GM19395 (cell line): ENCODE measurements around the gene ELAC1.
"Not testable (repeated sequence)": the region's sequence is repeated elsewhere in the genome, so short reads cannot be mapped to it uniquely, and the experiment has no call there.

ENCODE experiments used
- ATAC-seq: cut with Tn5 transposase; IDR thresholded peaks from one replicate; pipeline ENCODE4 v1.9.1; 2021; ENCODE audit warnings: mild to moderate bottlenecking, moderate library complexity; ENCODE audit not compliant: unreplicated experiment

Gene ELAC1, protein sequence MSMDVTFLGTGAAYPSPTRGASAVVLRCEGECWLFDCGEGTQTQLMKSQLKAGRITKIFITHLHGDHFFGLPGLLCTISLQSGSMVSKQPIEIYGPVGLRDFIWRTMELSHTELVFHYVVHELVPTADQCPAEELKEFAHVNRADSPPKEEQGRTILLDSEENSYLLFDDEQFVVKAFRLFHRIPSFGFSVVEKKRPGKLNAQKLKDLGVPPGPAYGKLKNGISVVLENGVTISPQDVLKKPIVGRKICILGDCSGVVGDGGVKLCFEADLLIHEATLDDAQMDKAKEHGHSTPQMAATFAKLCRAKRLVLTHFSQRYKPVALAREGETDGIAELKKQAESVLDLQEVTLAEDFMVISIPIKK

DNA sequence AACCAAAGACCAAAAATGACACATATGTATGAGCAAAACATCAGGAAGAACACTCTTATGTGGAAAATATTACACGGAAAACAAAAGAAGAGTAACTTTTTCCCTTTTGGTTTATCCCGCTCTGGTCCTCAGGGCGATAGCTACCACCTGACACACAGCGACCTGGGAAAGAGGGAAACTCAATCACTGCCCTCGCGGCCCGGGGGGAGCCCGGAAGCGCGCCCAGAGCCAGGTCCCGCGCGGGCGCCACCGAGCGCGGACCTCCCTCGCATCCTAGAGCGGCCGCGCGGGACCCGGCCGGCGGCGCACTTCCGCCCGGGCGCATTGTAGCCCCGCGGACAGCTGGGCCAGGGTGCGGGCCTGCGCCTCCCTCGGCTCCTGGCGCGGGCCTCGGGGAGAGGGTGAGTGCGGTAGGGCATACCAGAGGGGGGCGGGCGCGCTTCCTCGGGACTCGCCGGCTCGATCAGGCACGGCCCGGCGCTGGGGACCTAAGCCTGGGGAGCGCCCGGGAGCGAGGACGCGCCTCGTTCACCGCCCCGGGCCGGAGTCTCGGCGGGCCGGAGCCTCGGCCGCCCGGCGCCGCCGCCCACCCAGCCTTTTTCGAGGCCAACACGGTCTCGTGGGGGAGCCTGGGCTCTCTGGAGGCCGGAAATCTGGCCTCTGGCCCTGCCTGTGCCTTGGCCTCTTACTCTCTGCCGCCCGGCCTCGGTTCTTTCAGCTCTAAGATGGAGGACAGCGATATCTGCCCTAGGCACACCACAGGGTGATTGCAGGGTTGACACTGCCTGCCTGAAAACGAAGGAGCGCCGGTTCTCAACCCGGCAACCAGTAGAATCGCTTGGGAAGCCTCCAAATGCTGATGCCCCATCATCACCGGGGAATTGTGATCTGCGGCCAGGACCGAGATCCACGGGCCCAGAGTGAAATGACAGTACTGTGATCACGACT, at the start of gene ELAC1:
Gene ELAC1, plus strand, starts transcription at position 327 of the 948 bp plus-strand sequence. CDS start 6,365 bp downstream, outside the sequence.
- peak; percentile 93 for ATAC-seq

- ATAC-seq = no peak
These were observed 49.7 kb upstream of the ELAC1 start for GRCh38 chr18:50918153-50918552.

GRCh38 chr18:50924372-50924771, 43.5 kb upstream of the ELAC1 start:
- no peak for ATAC-seq

DNA sequence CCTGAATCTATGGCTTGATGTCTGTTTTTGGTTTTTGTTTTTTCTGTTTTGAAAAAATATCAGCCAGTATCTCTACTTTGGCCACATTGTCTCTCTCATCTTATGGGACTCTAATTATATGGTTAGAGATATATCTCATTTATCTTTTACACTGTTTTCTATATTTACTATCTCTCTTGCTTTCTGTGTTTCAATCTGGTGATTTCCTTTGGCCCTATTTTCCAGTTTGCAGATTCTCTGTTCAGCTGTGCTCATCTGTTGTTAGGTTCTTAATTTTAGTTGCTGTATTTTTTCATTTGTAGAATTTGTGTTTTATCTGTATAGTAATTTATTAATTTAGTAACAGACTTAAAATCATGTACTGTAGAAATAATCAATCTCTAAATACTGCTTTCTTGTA, 41.3 kb upstream of the ELAC1 start:
- ATAC-seq = no peak

DNA sequence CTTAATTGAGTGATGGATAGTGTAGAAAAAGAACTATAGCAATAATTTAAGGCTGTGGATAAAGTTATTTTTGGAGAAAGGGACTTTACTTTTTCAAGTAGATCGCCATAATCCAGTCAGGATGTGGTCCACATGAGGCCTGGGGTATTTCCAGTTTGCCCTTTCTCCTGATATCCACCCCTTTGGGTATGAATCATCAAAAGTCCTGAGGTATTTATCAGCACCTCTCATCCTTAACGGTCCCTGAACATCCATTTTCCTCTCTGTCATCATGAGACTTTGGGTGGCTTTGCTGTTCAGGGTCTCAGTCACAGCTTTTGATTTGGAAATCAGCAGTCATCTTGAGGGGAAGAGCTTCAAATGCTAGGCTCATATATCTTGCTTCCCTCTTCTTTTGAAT, 39.3 kb upstream of the ELAC1 start:
- no peak for ATAC-seq

DNA sequence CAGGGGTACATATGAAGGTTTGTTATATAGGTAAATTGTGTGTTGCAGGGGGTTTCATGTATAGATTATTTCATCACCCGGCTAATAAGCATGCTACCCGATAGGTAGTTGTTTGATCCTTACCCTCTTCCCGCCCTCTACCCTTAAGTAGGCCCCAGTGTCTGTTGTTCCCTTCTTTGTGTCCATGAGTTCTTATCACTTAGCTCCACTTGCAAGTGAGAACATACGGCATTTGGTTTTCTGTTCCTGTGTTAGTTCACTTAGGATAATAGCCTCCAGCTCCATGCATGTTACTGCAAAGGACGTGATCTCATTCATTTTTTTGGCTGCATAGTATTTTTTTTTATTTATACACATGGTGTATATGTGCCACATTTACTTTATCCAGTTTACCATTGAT, 34.2 kb upstream of the ELAC1 start:
- no peak for ATAC-seq

DNA sequence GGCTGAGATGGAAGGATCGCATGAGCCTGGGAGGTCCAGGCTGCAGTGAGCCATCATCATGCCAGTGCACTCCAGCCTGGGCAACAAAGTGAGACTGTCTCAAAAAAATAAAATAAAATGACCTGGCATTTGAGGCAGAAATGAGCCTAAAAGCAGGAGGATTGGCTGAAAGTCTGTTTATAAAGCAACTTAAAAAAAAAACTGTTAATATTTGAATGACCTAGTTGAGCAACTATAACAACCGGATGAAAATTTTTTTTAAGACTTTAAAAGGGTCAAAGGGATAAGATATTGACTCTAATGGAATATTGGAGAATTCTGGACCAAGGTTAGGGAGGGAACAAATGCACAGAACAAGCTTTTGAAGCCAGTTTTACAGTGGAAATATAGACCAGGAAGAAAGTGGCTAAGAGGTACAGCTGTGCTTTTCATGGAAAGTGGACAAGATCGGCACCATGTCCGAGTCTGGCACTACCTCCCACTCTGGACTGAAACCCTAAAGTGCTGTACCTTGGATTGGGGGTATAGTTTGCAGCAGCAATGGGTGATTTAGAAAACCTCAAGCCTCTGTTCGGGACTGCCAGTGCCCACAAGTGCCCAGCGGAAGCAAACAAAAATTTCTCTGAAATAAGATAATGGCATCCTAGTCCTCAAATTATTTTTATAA, 33.2 kb upstream of the ELAC1 start:
- no peak for ATAC-seq

- ATAC-seq = no peak
These were observed 32.2 kb upstream of the ELAC1 start for GRCh38 chr18:50935493-50936191.

GRCh38 chr18:50937183-50937582, 30.7 kb upstream of the ELAC1 start:
- ATAC-seq = no peak

DNA sequence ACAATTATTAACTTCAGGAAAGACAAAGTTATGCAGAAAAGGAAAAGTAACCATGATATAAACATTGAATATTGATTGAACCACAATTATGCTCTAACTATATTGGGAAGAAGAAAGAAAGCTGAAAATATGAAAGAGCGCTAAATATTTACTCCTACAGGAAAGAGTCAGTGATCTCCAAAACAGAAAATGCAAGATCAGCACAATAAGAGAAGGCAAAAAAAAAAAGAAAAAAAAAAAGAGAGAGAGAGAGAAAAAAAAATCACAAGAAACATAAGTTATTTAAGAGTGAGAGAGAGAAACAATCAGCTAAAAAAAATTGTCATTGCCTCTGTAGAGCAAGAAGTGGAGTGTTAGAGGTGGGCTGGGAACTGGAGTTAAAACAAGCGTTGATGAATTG, 28.9 kb upstream of the ELAC1 start:
- no peak for ATAC-seq

- ATAC-seq = no peak
These were observed 23.5 kb upstream of the ELAC1 start for GRCh38 chr18:50944245-50944932.

DNA sequence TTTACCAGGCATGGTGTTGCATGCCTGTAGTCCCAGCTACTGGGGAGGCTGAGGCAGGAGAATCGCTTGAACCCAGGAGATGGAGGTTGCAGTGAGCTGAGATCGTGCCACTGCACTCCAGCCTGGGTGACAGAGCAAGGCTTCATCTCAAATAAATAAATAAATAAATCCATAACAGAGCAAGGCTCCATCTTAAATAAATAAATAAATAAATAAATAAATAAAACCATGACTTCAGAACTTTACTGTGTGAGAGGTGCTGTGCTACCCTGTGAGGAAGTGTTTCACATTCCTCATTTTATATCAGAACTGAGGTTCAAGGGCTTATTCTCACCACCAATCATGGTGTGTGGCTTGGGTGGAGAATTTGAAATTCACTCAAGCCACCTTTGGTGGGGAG, 21.9 kb upstream of the ELAC1 start:
- not testable (repeated sequence) for ATAC-seq

DNA sequence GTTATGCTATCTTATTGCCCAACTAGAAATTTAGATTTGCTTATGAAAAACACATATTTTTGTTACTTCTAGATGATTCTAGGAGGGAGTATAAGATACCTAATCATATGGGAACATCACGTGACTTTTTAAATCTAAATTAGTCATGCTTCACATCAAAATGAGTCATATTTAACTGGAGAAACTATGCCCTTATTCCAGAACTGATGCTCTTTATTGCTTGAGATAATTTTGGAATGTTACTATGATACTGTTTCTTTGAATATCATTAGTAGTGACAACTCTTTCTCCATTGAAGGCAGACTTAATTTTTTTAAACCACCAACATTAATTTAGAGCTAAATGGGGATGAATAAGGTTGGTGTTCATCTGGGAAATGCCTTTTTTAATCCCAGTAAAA, 19.9 kb upstream of the ELAC1 start:
- ATAC-seq = no peak

DNA sequence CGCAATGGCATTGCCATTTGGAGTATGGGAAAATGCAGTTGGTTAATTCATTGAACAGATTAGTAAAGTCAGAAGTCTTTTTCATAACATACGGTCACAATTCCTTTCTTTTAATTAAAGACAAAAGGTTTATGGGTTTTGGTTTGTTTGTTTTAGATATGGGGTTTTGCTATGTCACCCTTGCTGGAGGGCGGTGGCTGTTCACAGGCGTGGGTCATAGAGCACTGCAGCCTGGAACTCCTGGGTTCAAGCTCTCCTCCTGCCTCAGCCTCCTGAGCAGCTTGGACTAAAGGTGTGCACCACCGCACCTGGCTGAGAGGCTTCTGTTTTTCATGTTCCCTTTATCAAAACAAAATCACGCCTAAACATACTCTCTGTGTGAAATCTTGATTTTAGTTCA, 18.7 kb upstream of the ELAC1 start:
- ATAC-seq = no peak

GRCh38 chr18:50950626-50951025, 17.2 kb upstream of the ELAC1 start:
- ATAC-seq = no peak

GRCh38 chr18:50953822-50954221, 14.0 kb upstream of the ELAC1 start:
- ATAC-seq = no peak

- ATAC-seq = no peak
These were observed 12.6 kb upstream of the ELAC1 start for GRCh38 chr18:50955253-50955652.

- no peak for ATAC-seq
These were observed 11.7 kb upstream of the ELAC1 start for GRCh38 chr18:50956116-50956515.

GRCh38 chr18:50961974-50962373, 5.9 kb upstream of the ELAC1 start:
- no peak for ATAC-seq

DNA sequence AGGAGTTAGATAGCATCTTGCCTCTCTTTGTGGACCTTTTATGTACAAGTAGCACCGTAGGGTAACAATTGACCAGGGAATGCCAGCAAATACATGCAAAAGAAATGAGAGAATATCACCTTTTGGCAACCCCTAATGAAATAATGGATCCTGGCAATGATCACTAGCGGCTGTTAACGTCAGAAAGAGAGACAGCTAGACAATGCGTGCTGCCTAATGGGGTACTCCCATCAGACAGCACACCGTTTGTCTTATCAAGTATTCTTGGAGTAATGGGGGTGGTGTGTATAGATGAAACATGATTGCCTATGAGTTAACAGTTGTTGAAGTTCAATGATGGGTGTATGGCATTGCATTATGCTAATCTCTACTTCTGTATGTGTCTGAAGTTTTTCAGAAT, 1.6 kb downstream of the ELAC1 start:
- ATAC-seq = no peak
